Measurements from ENCODE around the gene DAW1. TPM values are rescaled to one million over a fixed set of nuclear protein-coding genes. Genes with fewer than 3 reads are reported as not detected.

Gene DAW1
- total and polyA plus RNA-seq, 2 of the 4 experiments (the other 2 are of a cell fraction): 0.86 to 1.4 TPM

- Histone ChIP-seq H3K4me1 (ENCODE audit: control insufficient read depth, insufficient read depth, low read length) (no peaks in the 10 kb centered on the region), H4K20me1 (ENCODE audit: insufficient read depth, low read length) (no peaks in the 10 kb centered on the region), H2BK120ac (ENCODE audit: low read depth, low read length) (no peak overlapping the region), H2AFZ (replicated peaks; ENCODE audit: low read length, poor library complexity) (no peak overlapping the region), H3K18ac (ENCODE audit: low read depth, low read length) (no peak overlapping the region), H2AK5ac (ENCODE audit: low read depth, low read length) (no peak overlapping the region), H4K5ac (ENCODE audit: low read depth, low read length) (no peak overlapping the region), H3K56ac (ENCODE audit: extremely low read depth, insufficient read depth, low read length) (no peak overlapping the region), H3K27me3 (ENCODE audit: control insufficient read depth, insufficient read depth, low read length) (no peaks in the 10 kb centered on the region), H3K4me3 (ENCODE audit: insufficient read depth, low read depth, low read length) (no peak overlapping the region), H3K4ac (ENCODE audit: low read depth, low read length) (no peak overlapping the region), H2BK5ac (ENCODE audit: low read depth, low read length, poor library complexity, severe bottlenecking) (no peak overlapping the region), H3K23ac (ENCODE audit: low read depth, low read length) (no peak overlapping the region), H2BK15ac (ENCODE audit: low read depth, low read length) (no peak overlapping the region), H3K4me2 (ENCODE audit: low read depth, low read length) (no peak overlapping the region), H3K36me3 (ENCODE audit: control insufficient read depth, insufficient read depth, low read length) (no peaks in the 10 kb centered on the region), H4K91ac (ENCODE audit: insufficient read depth, low read depth, low read length) (no peak overlapping the region), H2AK9ac (replicated peaks; ENCODE audit: low read depth, low read length, poor library complexity) (no peak overlapping the region), H3K9me3 (ENCODE audit: control insufficient read depth, insufficient read depth, low read length) (no peaks in the 10 kb centered on the region), H3K79me1 (ENCODE audit: low read depth in 1 of 2, low read length in 2 of 2) (no peaks in the 10 kb centered on the region), H3K9ac (ENCODE audit: low read depth, low read length) (no peak overlapping the region), H2BK20ac (ENCODE audit: low read depth, low read length) (no peak overlapping the region), H4K8ac (ENCODE audit: low read depth in 2 of 2, low read length in 2 of 2) (no peak overlapping the region), H3K27ac (ENCODE audit: insufficient read depth, low read length) (no peak overlapping the region), H3K9me1 (ENCODE audit: insufficient read depth, low read length) (no peaks in the 10 kb centered on the region), H3K14ac (replicated peaks; ENCODE audit: low read depth, low read length) (no peak overlapping the region)
- ATAC-seq (ENCODE audit: low read depth) (no peak), DNase-seq (no peak)
- ChIA-PET CTCF (no interaction called here), POLR2A (ENCODE audit: unreplicated experiment) (no interaction called here)
- dilution Hi-C loops (cut with HindIII; ENCODE audit: low sequenced_read_pairs, unreplicated experiment): no loop called here
- no peak for TF ChIP-seq RAD21 (IDR thresholded peaks at IDR 0.05; ENCODE audit: low read length)
- TF ChIP-seq POLR2A (IDR thresholded peaks at IDR 0.05; ENCODE audit: low read depth, low read length): no peak
- no peak for TF ChIP-seq CEBPB (IDR thresholded peaks at IDR 0.05; ENCODE audit: low read depth, low read length)
- TF ChIP-seq SMC3 (IDR thresholded peaks at IDR 0.05; ENCODE audit: low read depth, low read length): no peak
- TF ChIP-seq MAFK (IDR thresholded peaks at IDR 0.05; ENCODE audit: low read depth, low read length): no peak
- no peak for TF ChIP-seq NFE2L2 (IDR thresholded peaks at IDR 0.05; ENCODE audit: low read depth, low read length)
- no peak for TF ChIP-seq MXI1 (IDR thresholded peaks at IDR 0.05; ENCODE audit: borderline replicate concordance, low read depth, low read length)
- TF ChIP-seq USF2 (IDR thresholded peaks at IDR 0.05; ENCODE audit: low read depth, low read length): no peak
- no peak for TF ChIP-seq BHLHE40 (IDR thresholded peaks at IDR 0.05; ENCODE audit: low read depth, low read length)
- TF ChIP-seq CTCF (conservative IDR thresholded peaks at IDR 0.05; ENCODE audit: low read depth, low read length): no peak
- TF ChIP-seq MAZ (IDR thresholded peaks at IDR 0.05; ENCODE audit: borderline replicate concordance, low read depth, low read length): no peak
- TF ChIP-seq FOS (IDR thresholded peaks at IDR 0.05; ENCODE audit: low read depth, low read length): no peak
- TF ChIP-seq RFX5 (IDR thresholded peaks at IDR 0.05; ENCODE audit: low read depth, low read length): no peak
- no peak for TF ChIP-seq CHD1 (IDR thresholded peaks at IDR 0.05; ENCODE audit: low read depth, low read length)
- no peak for TF ChIP-seq RCOR1 (IDR thresholded peaks at IDR 0.05; ENCODE audit: insufficient replicate concordance, low read length)
- TF ChIP-seq ELK1 (IDR thresholded peaks at IDR 0.05; ENCODE audit: borderline replicate concordance, low read depth, low read length): no peak
- in situ Hi-C loops (cut with MboI; ENCODE audit: low sequenced_read_pairs): no loop called here
- intact Hi-C loops (cut with micrococcal nuclease): no loop called here
- whole genome bisulfite sequencing, 2 experiments (ENCODE audit: extremely low coverage in 2 of 2, insufficient read length in 1 of 2): no CpG with 5 or more reads among the region's 3 CpGs
- BruUV-seq (replicated peaks): no TSS peak
Measured at GRCh38 chr2:227848146-227848545, 23.3 kb upstream of the DAW1 start.

Measured in IMR-90 (cell line).